HG03354 (cell line): ENCODE data around the gene LMNA.
"Not testable (repeated sequence)": the region's sequence is repeated elsewhere in the genome, so short reads cannot be mapped to it uniquely, and the experiment has no call there.

Experiments used
- ATAC-seq: cut with Tn5 transposase; IDR thresholded peaks from one replicate; pipeline ENCODE4 v1.9.1; 2021; ENCODE audit warnings: mild to moderate bottlenecking; ENCODE audit not compliant: unreplicated experiment, poor library complexity, severe bottlenecking

The LMNA gene

DNA sequence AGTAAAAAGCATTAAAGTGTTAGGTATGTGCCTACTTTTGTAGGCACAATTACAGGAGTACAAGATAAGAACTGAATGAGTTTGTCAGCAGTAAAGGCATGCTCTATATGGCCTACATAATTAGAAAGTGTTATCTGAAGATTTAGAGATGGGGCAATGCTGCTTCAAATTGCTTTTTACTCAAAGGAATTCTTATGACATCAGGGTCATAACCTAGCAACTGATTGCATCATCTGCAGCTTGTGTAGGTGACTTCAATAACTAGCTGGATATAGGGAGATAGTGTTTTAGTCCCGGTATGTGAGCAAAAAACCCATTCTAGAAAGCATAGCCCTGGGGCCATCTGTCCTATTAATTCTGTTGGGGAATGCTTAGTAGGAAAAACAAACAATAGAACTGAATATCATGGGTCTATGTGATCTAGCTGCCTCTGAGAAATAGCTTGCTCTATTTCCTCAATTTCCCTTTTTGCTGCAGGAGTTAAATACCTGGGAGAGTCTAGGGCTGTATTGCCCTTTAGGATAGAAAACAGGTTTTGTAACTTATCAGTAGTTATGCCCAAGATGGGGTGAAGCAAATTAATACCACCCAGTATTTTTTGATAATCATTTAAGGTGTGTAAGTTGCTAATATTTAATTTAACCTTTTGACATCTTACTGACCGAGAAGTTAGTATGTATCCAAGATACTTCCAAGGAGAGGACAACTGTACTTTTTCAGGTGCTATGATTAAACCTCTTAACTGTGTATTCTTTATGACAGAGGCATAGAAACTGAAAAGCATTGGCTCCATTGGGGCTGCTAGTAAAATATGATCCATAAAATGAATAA is 72.1 kb downstream of the LMNA start:
- ATAC-seq, result not testable (repeated sequence)
